Measurements from ENCODE around the gene PTP4A2. TPM values are rescaled to one million over a fixed set of nuclear protein-coding genes. Genes with fewer than 3 reads are reported as not detected.

The PTP4A2 gene
- total and polyA plus RNA-seq, 2 donors (not counting 1 experiment from before 2014, with no cell fraction given) = 78.2 to 193 TPM

DNA sequence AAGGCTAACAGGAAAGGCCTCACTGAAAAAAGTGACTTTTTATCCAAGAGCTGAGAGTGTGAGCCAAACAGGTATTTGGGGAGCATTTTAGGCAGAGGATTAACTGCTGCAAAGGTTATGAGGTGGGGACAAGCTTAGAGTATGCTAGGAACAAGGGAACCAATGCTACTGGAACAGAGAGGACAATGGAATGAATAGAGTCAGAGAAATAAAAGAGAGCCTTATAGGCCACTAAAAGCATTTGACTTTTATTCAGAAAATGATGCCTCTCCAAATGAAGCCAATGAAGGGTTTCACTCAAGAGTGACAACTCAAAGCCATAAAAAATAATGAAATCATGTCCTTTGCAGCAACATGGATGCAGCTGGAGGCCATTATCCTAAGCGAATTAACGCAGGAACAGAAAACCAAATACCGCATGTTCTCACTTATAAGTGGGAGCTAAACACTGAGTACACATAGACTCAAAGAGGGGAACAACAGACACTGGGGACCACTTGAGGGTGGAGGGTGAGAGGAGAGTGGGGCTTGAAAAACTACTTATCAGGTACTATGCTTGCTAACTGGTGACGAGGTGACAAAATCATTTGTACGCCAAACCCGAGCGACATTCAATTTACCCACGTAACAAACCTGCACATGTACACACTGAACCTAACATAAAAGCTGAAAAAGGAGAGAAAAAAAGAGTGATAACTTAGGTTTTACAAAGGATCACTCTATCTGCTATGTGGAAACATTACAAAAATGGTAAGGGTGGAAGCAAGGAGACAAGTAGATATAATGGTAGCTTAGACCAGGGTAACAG lies 11.1 kb downstream of the PTP4A2 start:
- peak overlapping the region; percentile 38 for H3K9ac ChIP-seq (ENCODE audit: low read length)
- no CpG with 5 or more reads among the region's 8 CpGs for WGBS (ENCODE audit: insufficient coverage)
- H3K79me2 ChIP-seq (ENCODE audit: control insufficient read depth, insufficient read depth, low read length) = peaks cover 98% of the 10 kb centered on the region
- intact Hi-C loops (cut with micrococcal nuclease) = loop anchor here (5.0 kb wide), 1 partner anchor 35 kb away; no protein-coding TSS in a partner anchor
- Mint-ChIP-seq H3K4me1 (peaks cover 85% of the 10 kb centered on the region), H3K27me3 (no peaks in the 10 kb centered on the region), H3K4me3 (peak overlapping the region; percentile 52), H3K9me3 (ENCODE audit: insufficient read depth) (no peaks in the 10 kb centered on the region), H3K27ac (peak overlapping the region; percentile 70)
- H3K27ac ChIP-seq (ENCODE audit: low read length in 2 of 2) = peak overlapping the region; percentile 25 to 26
- peak overlapping the region; percentile 63 for H3K4me2 ChIP-seq (replicated peaks; ENCODE audit: low read depth, low read length, poor library complexity, severe bottlenecking)
- ChIA-PET POLR2A (interaction anchor here (0.5 to 1.2 kb wide), 3 partner anchors 11 to 39 kb away, joined by 3 to 4 read pairs (median 3); partner anchors contain the start of gene PTP4A2), CTCF (interaction anchor here (0.6 to 1.9 kb wide), 5 partner anchors 9 to 389 kb away, joined by 3 to 10 read pairs (median 3); partner anchors contain the start of gene PTP4A2)
- H2AFZ ChIP-seq (ENCODE audit: insufficient read depth, low read depth, low read length, poor library complexity, severe bottlenecking) = no peak overlapping the region
- peaks cover 4 to 6% of the 10 kb centered on the region in 2 experiments for H3K36me3 ChIP-seq (replicated peaks in 1 of 2; ENCODE audit: control extremely low read depth in 1 of 2, control insufficient read depth in 1 of 2, extremely low read depth in 1 of 2, insufficient read depth in 2 of 2, low read length in 1 of 2)
- H4K20me1 ChIP-seq (ENCODE audit: control insufficient read depth, insufficient read depth, low read length, poor library complexity, severe bottlenecking) = peaks cover 68% of the 10 kb centered on the region
- no peaks in the 10 kb centered on the region for H3K27me3 ChIP-seq (replicated peaks in 1 of 4; ENCODE audit: control extremely low read depth in 1 of 4, control insufficient read depth in 3 of 4, insufficient read depth in 4 of 4, low read length in 3 of 4)
- H3K9me3 ChIP-seq (ENCODE audit: control extremely low read depth in 1 of 3, control insufficient read depth in 2 of 3, insufficient read depth in 1 of 3, low read length in 2 of 3) = peaks cover 0 to 3% (median 0%) of the 10 kb centered on the region in 3 donors
- TF ChIP-seq EZH2 (IDR thresholded peaks at IDR 0.05; ENCODE audit: borderline replicate concordance, insufficient read depth, low read depth, low read length, poor library complexity, severe bottlenecking) = no peak
- TF ChIP-seq, protein P1, sequence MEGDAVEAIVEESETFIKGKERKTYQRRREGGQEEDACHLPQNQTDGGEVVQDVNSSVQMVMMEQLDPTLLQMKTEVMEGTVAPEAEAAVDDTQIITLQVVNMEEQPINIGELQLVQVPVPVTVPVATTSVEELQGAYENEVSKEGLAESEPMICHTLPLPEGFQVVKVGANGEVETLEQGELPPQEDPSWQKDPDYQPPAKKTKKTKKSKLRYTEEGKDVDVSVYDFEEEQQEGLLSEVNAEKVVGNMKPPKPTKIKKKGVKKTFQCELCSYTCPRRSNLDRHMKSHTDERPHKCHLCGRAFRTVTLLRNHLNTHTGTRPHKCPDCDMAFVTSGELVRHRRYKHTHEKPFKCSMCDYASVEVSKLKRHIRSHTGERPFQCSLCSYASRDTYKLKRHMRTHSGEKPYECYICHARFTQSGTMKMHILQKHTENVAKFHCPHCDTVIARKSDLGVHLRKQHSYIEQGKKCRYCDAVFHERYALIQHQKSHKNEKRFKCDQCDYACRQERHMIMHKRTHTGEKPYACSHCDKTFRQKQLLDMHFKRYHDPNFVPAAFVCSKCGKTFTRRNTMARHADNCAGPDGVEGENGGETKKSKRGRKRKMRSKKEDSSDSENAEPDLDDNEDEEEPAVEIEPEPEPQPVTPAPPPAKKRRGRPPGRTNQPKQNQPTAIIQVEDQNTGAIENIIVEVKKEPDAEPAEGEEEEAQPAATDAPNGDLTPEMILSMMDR (IDR thresholded peaks at IDR 0.05) = no peak
- peak overlapping the region in 1 of 5 experiments; percentile 35 for H3K4me3 ChIP-seq (ENCODE audit: control extremely low read depth in 1 of 5, extremely low read depth in 1 of 5, insufficient read depth in 1 of 5, low read depth in 2 of 5, low read length in 4 of 5)
- H3K4me1 ChIP-seq (ENCODE audit: control insufficient read depth in 2 of 2, insufficient read depth in 2 of 2, low read length in 2 of 2) = peaks cover 75 to 88% of the 10 kb centered on the region in 2 donors
- ATAC-seq (ENCODE audit: low read depth) (no peak), DNase-seq (no peak)
